Mesendoderm (in vitro differentiated cells): Measurements from ENCODE around the gene RYR3.

Source experiments
- DNase-seq: peaks from one replicate; pipeline ENCODE4 v3.0.0; 2013
- H2AK5ac ChIP-seq: 2 replicates; pipeline ENCODE4 v1.6.1; 2013; ENCODE audit warnings: low read length, inconsistent platforms
- H2BK120ac ChIP-seq: 2 replicates; pipeline ENCODE4 v1.6.1; 2013; ENCODE audit warnings: low read depth, mild to moderate bottlenecking, low read length, moderate library complexity, mixed read lengths
- H2BK15ac ChIP-seq: replicated peaks from 2 replicates; pipeline ENCODE4 v1.6.1; 2013; ENCODE audit warnings: low read depth, mild to moderate bottlenecking, moderate library complexity
- H2BK5ac ChIP-seq: 2 replicates; pipeline ENCODE4 v1.6.1; 2013; ENCODE audit warnings: low read length, inconsistent platforms
- H3K18ac ChIP-seq: 2 replicates; pipeline ENCODE4 v1.6.1; 2013; ENCODE audit warnings: mild to moderate bottlenecking, low read length, mixed read lengths
- H3K23ac ChIP-seq: one replicate; pipeline ENCODE4 v1.6.1; 2013; ENCODE audit warnings: low read length
- H3K27ac ChIP-seq: 2 replicates; pipeline ENCODE4 v1.5.1; 2013; ENCODE audit warnings: low read depth, mild to moderate bottlenecking, inconsistent platforms, low read length, moderate library complexity
- H3K27me3 ChIP-seq: 2 replicates; pipeline ENCODE4 v1.6.1; 2013; ENCODE audit warnings: low read length, control low read depth, mild to moderate bottlenecking, inconsistent platforms; ENCODE audit not compliant: insufficient read depth, poor library complexity
- H3K36me3 ChIP-seq: 2 replicates; pipeline ENCODE4 v1.6.1; 2013; ENCODE audit warnings: low read length, inconsistent platforms; ENCODE audit not compliant: control insufficient read depth, insufficient read depth
- H3K4ac ChIP-seq: one replicate; pipeline ENCODE4 v1.6.1; 2013; ENCODE audit warnings: low read depth, mild to moderate bottlenecking, low read length, moderate library complexity
- H3K4me1 ChIP-seq: 2 replicates; pipeline ENCODE4 v1.6.1; 2013; ENCODE audit warnings: low read depth, low read length, inconsistent platforms; ENCODE audit not compliant: control insufficient read depth
- H3K4me2 ChIP-seq: 2 replicates; pipeline ENCODE4 v1.6.1; 2013; ENCODE audit warnings: low read length
- H3K4me3 ChIP-seq: 2 replicates; pipeline ENCODE4 v1.5.1; 2013; ENCODE audit warnings: mild to moderate bottlenecking, low read length
- H3K56ac ChIP-seq: one replicate; pipeline ENCODE4 v1.6.1; 2013; ENCODE audit warnings: low read length
- H3K79me1 ChIP-seq: 2 replicates; pipeline ENCODE4 v1.6.1; 2013; ENCODE audit warnings: low read length, inconsistent platforms
- H3K79me2 ChIP-seq: 2 replicates; pipeline ENCODE4 v1.6.1; 2013; ENCODE audit warnings: mild to moderate bottlenecking, low read length; ENCODE audit not compliant: control insufficient read depth, insufficient read depth
- H3K9ac ChIP-seq: 2 replicates; pipeline ENCODE4 v1.6.1; 2013; ENCODE audit warnings: low read length, inconsistent platforms
- H4K5ac ChIP-seq: one replicate; pipeline ENCODE4 v1.6.1; 2013; ENCODE audit warnings: low read length
- H4K8ac ChIP-seq: one replicate; pipeline ENCODE4 v1.6.1; 2013; ENCODE audit warnings: low read depth, mild to moderate bottlenecking, control low read depth, low read length, moderate library complexity
- whole genome bisulfite sequencing: extraction: QIAGEN DNeasy Blood & Tissue Kit; methylation state at CpG from one replicate; pipeline ENCODE4 v1.1.7; 2013; ENCODE audit warnings: low lambda C conversion rate, missing lambda C conversion rate; ENCODE audit not compliant: insufficient coverage; ENCODE audit errors: extremely low coverage; 5-methylcytosine and 5-hydroxymethylcytosine counted together

Gene RYR3

GRCh38 chr15:33699691-33700447 is 389.1 kb downstream of the RYR3 start:
- no peaks in the 10 kb centered on the region for H3K36me3 ChIP-seq
- H2BK15ac ChIP-seq: no peak overlapping the region
- H3K56ac ChIP-seq: no peak overlapping the region
- no peaks in the 10 kb centered on the region for H3K27me3 ChIP-seq
- H3K79me2 ChIP-seq: no peaks in the 10 kb centered on the region
- H3K4me3 ChIP-seq: no peak overlapping the region
- H3K27ac ChIP-seq: no peak overlapping the region
- H3K18ac ChIP-seq: no peak overlapping the region
- H2BK5ac ChIP-seq: no peak overlapping the region
- H2AK5ac ChIP-seq: no peak overlapping the region
- WGBS: no CpG with 5 or more reads among the region's 14 CpGs
- H3K4me2 ChIP-seq: no peak overlapping the region
- H3K79me1 ChIP-seq: no peaks in the 10 kb centered on the region
- no peak overlapping the region for H2BK120ac ChIP-seq
- H3K9ac ChIP-seq: no peak overlapping the region
- no peak overlapping the region for H3K23ac ChIP-seq
- peak; percentile 64 for DNase-seq
- H4K5ac ChIP-seq: no peak overlapping the region
- H3K4me1 ChIP-seq: peaks cover 3% of the 10 kb centered on the region
- no peak overlapping the region for H4K8ac ChIP-seq
- H3K4ac ChIP-seq: no peak overlapping the region

DNA sequence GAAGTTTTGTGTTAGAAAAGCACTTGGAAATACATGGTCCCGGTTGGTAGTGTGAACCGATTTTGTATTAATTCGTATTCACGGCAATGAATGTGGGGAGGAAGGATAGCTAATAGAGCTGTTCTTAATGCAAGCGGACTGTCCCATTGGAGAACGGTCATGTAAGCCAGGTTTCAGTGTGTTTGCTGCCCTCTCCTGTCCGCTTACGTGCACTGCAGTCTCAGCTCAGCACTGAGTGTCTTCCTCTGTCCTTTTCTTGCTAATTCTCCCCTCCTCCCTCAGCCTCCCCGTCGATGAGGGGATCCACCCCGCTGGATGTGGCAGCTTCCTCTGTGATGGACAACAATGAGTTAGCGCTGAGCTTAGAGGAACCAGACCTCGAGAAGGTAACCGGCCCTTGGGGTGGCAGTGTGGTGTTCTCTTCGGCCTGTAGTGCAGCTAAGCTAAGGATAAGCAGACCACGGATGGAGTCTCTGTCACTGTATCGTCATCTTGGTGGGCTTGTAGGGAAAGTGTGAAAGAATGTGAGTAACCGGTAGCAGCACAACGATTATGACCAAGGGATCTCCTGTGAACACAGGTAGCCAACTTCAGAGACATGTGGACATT is 390.0 kb downstream of the RYR3 start:
- no peaks in the 10 kb centered on the region for H3K36me3 ChIP-seq
- no peak overlapping the region for H3K23ac ChIP-seq
- no peak overlapping the region for H3K4ac ChIP-seq
- H3K18ac ChIP-seq: no peak overlapping the region
- no CpG with 5 or more reads among the region's 19 CpGs for WGBS
- no peak overlapping the region for H3K4me3 ChIP-seq
- no peak overlapping the region for H2AK5ac ChIP-seq
- no peak overlapping the region for H3K4me2 ChIP-seq
- H3K9ac ChIP-seq: no peak overlapping the region
- no peak overlapping the region for H2BK5ac ChIP-seq
- no peak overlapping the region for H2BK120ac ChIP-seq
- no peaks in the 10 kb centered on the region for H3K27me3 ChIP-seq
- H4K8ac ChIP-seq: no peak overlapping the region
- H3K56ac ChIP-seq: peak overlapping the region; percentile 51
- no peak overlapping the region for H2BK15ac ChIP-seq
- H3K4me1 ChIP-seq: peaks cover 3% of the 10 kb centered on the region
- H3K79me2 ChIP-seq: no peaks in the 10 kb centered on the region
- no peak overlapping the region for H3K27ac ChIP-seq
- peak; percentile 91 for DNase-seq
- no peaks in the 10 kb centered on the region for H3K79me1 ChIP-seq
- H4K5ac ChIP-seq: no peak overlapping the region

DNA sequence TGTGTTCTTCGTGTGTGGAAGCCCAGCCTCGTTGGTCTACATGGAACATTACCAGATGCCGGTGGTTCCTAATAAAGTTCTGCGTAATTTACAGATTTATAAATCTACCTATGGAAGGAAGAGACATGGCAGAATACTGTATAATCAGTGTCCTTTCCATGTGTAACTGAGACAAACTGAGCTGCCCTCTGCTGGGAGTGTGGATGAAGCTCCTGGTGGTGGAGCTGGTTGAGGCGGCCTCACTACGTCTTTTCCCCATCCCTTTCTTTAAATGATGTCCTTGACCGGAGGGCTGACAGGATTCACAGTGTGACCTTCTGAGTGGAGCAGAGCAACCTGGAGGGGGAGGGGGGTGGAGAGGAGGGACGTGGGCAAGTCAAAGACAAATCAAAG is 390.5 kb downstream of the RYR3 start:
- Histone ChIP-seq H2BK15ac (no peak overlapping the region), H3K4ac (no peak overlapping the region), H3K36me3 (no peaks in the 10 kb centered on the region), H3K79me1 (no peaks in the 10 kb centered on the region), H3K27ac (no peak overlapping the region), H2BK5ac (no peak overlapping the region), H3K56ac (no peak overlapping the region), H4K5ac (no peak overlapping the region), H2AK5ac (no peak overlapping the region), H3K23ac (no peak overlapping the region), H3K18ac (no peak overlapping the region), H3K79me2 (no peaks in the 10 kb centered on the region), H2BK120ac (no peak overlapping the region), H3K4me3 (no peak overlapping the region), H3K9ac (no peak overlapping the region), H3K27me3 (no peaks in the 10 kb centered on the region), H3K4me2 (no peak overlapping the region), H4K8ac (no peak overlapping the region), H3K4me1 (peaks cover 3% of the 10 kb centered on the region)
- DNase-seq: peak; percentile 53
- WGBS: no CpG with 5 or more reads among the region's 8 CpGs

DNA sequence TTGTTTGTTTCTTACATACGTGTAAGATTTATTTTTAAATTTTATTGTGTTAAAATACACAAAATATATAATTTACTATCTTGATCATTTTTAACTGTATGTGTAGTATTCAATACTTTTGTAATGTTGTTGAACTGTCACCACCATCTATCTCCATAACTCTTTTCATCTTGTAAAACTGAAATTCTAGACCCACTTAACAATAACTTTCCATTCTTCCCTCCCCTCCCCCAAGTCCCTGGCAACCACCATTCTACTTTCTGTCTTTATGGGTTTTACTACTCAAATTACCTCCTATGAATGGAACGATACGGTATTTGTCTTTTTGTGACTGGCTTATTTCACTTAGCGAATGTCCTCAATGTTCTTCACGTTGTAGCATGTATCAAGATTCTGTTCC is 395.4 kb downstream of the RYR3 start:
- Histone ChIP-seq H2BK5ac (no peak overlapping the region), H3K4me1 (no peaks in the 10 kb centered on the region), H3K18ac (no peak overlapping the region), H4K8ac (no peak overlapping the region), H4K5ac (no peak overlapping the region), H3K4me3 (no peak overlapping the region), H3K4ac (no peak overlapping the region), H3K79me2 (no peaks in the 10 kb centered on the region), H3K27me3 (no peaks in the 10 kb centered on the region), H3K4me2 (no peak overlapping the region), H3K79me1 (no peaks in the 10 kb centered on the region), H2BK15ac (no peak overlapping the region), H2AK5ac (no peak overlapping the region), H3K36me3 (no peaks in the 10 kb centered on the region), H2BK120ac (no peak overlapping the region), H3K23ac (no peak overlapping the region), H3K27ac (no peak overlapping the region), H3K56ac (no peak overlapping the region), H3K9ac (no peak overlapping the region)
- no CpG with 5 or more reads among the region's 5 CpGs for WGBS
- DNase-seq: no peak

- Histone ChIP-seq H3K4me1 (no peaks in the 10 kb centered on the region), H3K79me2 (no peaks in the 10 kb centered on the region), H3K23ac (no peak overlapping the region), H3K36me3 (no peaks in the 10 kb centered on the region), H3K4me3 (no peak overlapping the region), H3K4ac (no peak overlapping the region), H3K9ac (no peak overlapping the region), H3K18ac (no peak overlapping the region), H2AK5ac (no peak overlapping the region), H3K56ac (no peak overlapping the region), H3K79me1 (no peaks in the 10 kb centered on the region), H3K27me3 (no peaks in the 10 kb centered on the region), H3K27ac (no peak overlapping the region), H4K8ac (no peak overlapping the region), H3K4me2 (no peak overlapping the region), H2BK5ac (no peak overlapping the region), H4K5ac (no peak overlapping the region), H2BK15ac (no peak overlapping the region), H2BK120ac (no peak overlapping the region)
- no peak for DNase-seq
Measured at GRCh38 chr15:33710748-33711147, 400.0 kb downstream of the RYR3 start.

DNA sequence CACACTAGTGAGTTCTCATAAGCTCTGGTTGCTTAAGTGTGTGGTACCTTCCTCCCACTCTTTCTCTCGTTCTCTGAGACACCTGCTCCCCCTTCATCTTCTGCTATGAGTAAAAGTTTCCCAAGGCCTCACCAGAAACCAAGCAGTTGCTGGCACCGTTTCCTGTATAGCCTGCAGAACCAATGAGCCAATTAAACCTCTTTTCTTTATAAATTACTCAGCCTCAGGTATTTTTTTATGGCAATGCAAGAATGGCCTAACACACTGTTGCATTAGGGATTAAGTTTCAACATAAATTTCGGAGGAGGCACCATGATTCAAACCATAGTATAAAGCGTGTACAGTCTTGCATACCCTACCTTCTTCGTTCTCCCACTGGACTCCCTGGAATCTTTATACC is 405.3 kb downstream of the RYR3 start:
- no peak overlapping the region for H3K4me2 ChIP-seq
- no peak overlapping the region for H2BK15ac ChIP-seq
- no peak overlapping the region for H3K18ac ChIP-seq
- DNase-seq: no peak
- no peaks in the 10 kb centered on the region for H3K79me1 ChIP-seq
- H3K4me3 ChIP-seq: no peak overlapping the region
- H3K27me3 ChIP-seq: no peaks in the 10 kb centered on the region
- no peak overlapping the region for H3K23ac ChIP-seq
- H3K27ac ChIP-seq: no peak overlapping the region
- WGBS: no CpG with 5 or more reads among the region's 5 CpGs
- H3K36me3 ChIP-seq: no peaks in the 10 kb centered on the region
- no peak overlapping the region for H2AK5ac ChIP-seq
- no peak overlapping the region for H2BK5ac ChIP-seq
- no peak overlapping the region for H3K9ac ChIP-seq
- H4K8ac ChIP-seq: no peak overlapping the region
- no peaks in the 10 kb centered on the region for H3K79me2 ChIP-seq
- no peaks in the 10 kb centered on the region for H3K4me1 ChIP-seq
- no peak overlapping the region for H2BK120ac ChIP-seq
- H3K56ac ChIP-seq: no peak overlapping the region
- no peak overlapping the region for H4K5ac ChIP-seq
- H3K4ac ChIP-seq: no peak overlapping the region
